IMR-90 (cell line): Measurements from ENCODE around the gene AFTPH. TPM values are rescaled to one million over a fixed set of nuclear protein-coding genes. Genes with fewer than 3 reads are reported as not detected.

Experiments
- ATAC-seq: fragments of 200-7000 bp; cut with Tn5 transposase; 2 replicates; pipeline ENCODE4 v1.9.1; 2020; ENCODE audit warnings: low read depth, mild to moderate bottlenecking, moderate library complexity
- BruUV-seq: library from RNA; stranded (reverse); fragments of 400-500 nt; replicated peaks from 2 replicates; lab custom pipeline; 2021; lab: Mats Ljungman, UMichigan
- CTCF ChIA-PET: fragments of 300-600 bp; formaldehyde crosslinking; extraction: SDS; loops from one replicate; lab custom pipeline; 2021; ENCODE audit warnings: antibody characterized with exemption; lab: Yijun Ruan, JAX
- POLR2A ChIA-PET: fragments of 300-600 bp; sonication (Branson Sonifier 250); formaldehyde crosslinking; loops from one replicate; lab custom pipeline; 2022; ENCODE audit warnings: antibody characterized with exemption; ENCODE audit not compliant: unreplicated experiment; lab: Charles Lee
- DNase-seq: peaks from one replicate; pipeline ENCODE4 v3.0.0; 2013
- H2AFZ ChIP-seq: replicated peaks from 2 replicates; pipeline ENCODE3; 2013; ENCODE audit warnings: low read length, mild to moderate bottlenecking; ENCODE audit not compliant: poor library complexity
- H2AK5ac ChIP-seq: 2 replicates; pipeline ENCODE4 v1.6.1; 2013; ENCODE audit warnings: low read depth, low read length, inconsistent platforms
- H2AK9ac ChIP-seq: replicated peaks from 2 replicates; pipeline ENCODE3; 2013; ENCODE audit warnings: mild to moderate bottlenecking, low read depth, low read length, moderate library complexity; ENCODE audit not compliant: poor library complexity
- H2BK120ac ChIP-seq: 2 replicates; pipeline ENCODE4 v1.6.1; 2013; ENCODE audit warnings: low read depth, low read length, inconsistent platforms
- H2BK15ac ChIP-seq: 3 replicates; pipeline ENCODE4 v1.6.1; 2013; ENCODE audit warnings: low read depth, low read length, inconsistent platforms
- H2BK20ac ChIP-seq: 2 replicates; pipeline ENCODE4 v1.6.1; 2013; ENCODE audit warnings: low read depth, mild to moderate bottlenecking, inconsistent platforms, low read length, moderate library complexity
- H2BK5ac ChIP-seq: 2 replicates; pipeline ENCODE4 v1.6.1; 2013; ENCODE audit warnings: mild to moderate bottlenecking, low read depth, low read length, inconsistent platforms; ENCODE audit not compliant: poor library complexity, severe bottlenecking
- H3K14ac ChIP-seq: replicated peaks from 2 replicates; pipeline ENCODE4 v1.6.1; 2013; ENCODE audit warnings: low read depth, low read length, inconsistent platforms
- H3K18ac ChIP-seq: 2 replicates; pipeline ENCODE4 v1.6.1; 2013; ENCODE audit warnings: low read depth, low read length, control low read depth
- H3K23ac ChIP-seq: 2 replicates; pipeline ENCODE4 v1.6.1; 2013; ENCODE audit warnings: low read depth, low read length, inconsistent platforms
- H3K27ac ChIP-seq: 2 replicates; pipeline ENCODE4 v1.5.1; 2013; ENCODE audit warnings: mild to moderate bottlenecking, control low read depth, low read length; ENCODE audit not compliant: insufficient read depth
- H3K27me3 ChIP-seq: 2 replicates; pipeline ENCODE4 v1.6.1; 2013; ENCODE audit warnings: low read length; ENCODE audit not compliant: control insufficient read depth, insufficient read depth
- H3K36me3 ChIP-seq: 2 replicates; pipeline ENCODE4 v1.6.1; 2013; ENCODE audit warnings: low read length, mixed read lengths; ENCODE audit not compliant: control insufficient read depth, insufficient read depth
- H3K4ac ChIP-seq: 2 replicates; pipeline ENCODE4 v1.6.1; 2013; ENCODE audit warnings: low read depth, low read length, inconsistent platforms
- H3K4me1 ChIP-seq: 2 replicates; pipeline ENCODE4 v1.6.1; 2013; ENCODE audit warnings: low read length, mixed read lengths; ENCODE audit not compliant: control insufficient read depth, insufficient read depth
- H3K4me2 ChIP-seq: 2 replicates; pipeline ENCODE4 v1.6.1; 2013; ENCODE audit warnings: low read depth, mild to moderate bottlenecking, control low read depth, low read length, moderate library complexity
- H3K4me3 ChIP-seq: 2 replicates; pipeline ENCODE4 v1.5.1; 2013; ENCODE audit warnings: low read depth, mild to moderate bottlenecking, control low read depth, low read length, moderate library complexity; ENCODE audit not compliant: insufficient read depth
- H3K56ac ChIP-seq: 2 replicates; pipeline ENCODE4 v1.6.1; 2013; ENCODE audit warnings: low read length, inconsistent platforms; ENCODE audit not compliant: insufficient read depth; ENCODE audit errors: extremely low read depth
- H3K79me1 ChIP-seq, 2 experiments: 2 replicates each; pipeline ENCODE4 v1.6.1; 2013; ENCODE audit warnings: low read length in 2 of 2, inconsistent platforms in 1 of 2, low read depth in 1 of 2
- H3K9ac ChIP-seq: 2 replicates; pipeline ENCODE4 v1.6.1; 2013; ENCODE audit warnings: low read depth, low read length, control low read depth
- H3K9me1 ChIP-seq: 2 replicates; pipeline ENCODE4 v1.6.1; 2013; ENCODE audit warnings: low read length, inconsistent platforms; ENCODE audit not compliant: insufficient read depth
- H3K9me3 ChIP-seq: 2 replicates; pipeline ENCODE4 v1.6.1; 2013; ENCODE audit warnings: low read length; ENCODE audit not compliant: control insufficient read depth, insufficient read depth
- H4K20me1 ChIP-seq: 2 replicates; pipeline ENCODE4 v1.6.1; 2013; ENCODE audit warnings: low read length, inconsistent platforms; ENCODE audit not compliant: insufficient read depth
- H4K5ac ChIP-seq: 2 replicates; pipeline ENCODE4 v1.6.1; 2013; ENCODE audit warnings: mild to moderate bottlenecking, low read depth, low read length, control low read depth
- H4K8ac ChIP-seq, 2 experiments: 2 replicates each; pipeline ENCODE4 v1.6.1; 2013; ENCODE audit warnings: low read depth in 2 of 2, low read length in 2 of 2, control low read depth in 1 of 2, inconsistent platforms in 1 of 2
- H4K91ac ChIP-seq: 2 replicates; pipeline ENCODE4 v1.6.1; 2013; ENCODE audit warnings: low read depth, low read length, inconsistent platforms; ENCODE audit not compliant: insufficient read depth
- BHLHE40 ChIP-seq: fragments of 150-350 bp; IDR thresholded peaks from 2 replicates; pipeline ENCODE4 v1.6.1; 2016; ENCODE audit warnings: mild to moderate bottlenecking, low read depth, low read length
- CHD1 ChIP-seq: IDR thresholded peaks from 2 replicates; pipeline ENCODE4 v1.6.1; 2012; ENCODE audit warnings: low read depth, low read length, improper control_type of control experiment
- CTCF ChIP-seq: conservative IDR thresholded peaks from 2 replicates; pipeline ENCODE4 v1.5.1; 2012; ENCODE audit warnings: mild to moderate bottlenecking, low read depth, low read length, improper control_type of control experiment
- FOS ChIP-seq: fragments of 150-350 bp; IDR thresholded peaks from 2 replicates; pipeline ENCODE4 v1.6.1; 2016; ENCODE audit warnings: low read depth, low read length
- MAFK ChIP-seq: IDR thresholded peaks from 2 replicates; pipeline ENCODE4 v1.6.1; 2012; ENCODE audit warnings: low read depth, low read length, improper control_type of control experiment
- MAZ ChIP-seq: IDR thresholded peaks from 2 replicates; pipeline ENCODE4 v1.6.1; 2012; ENCODE audit warnings: low read depth, mild to moderate bottlenecking, low read length, improper control_type of control experiment, moderate library complexity, borderline replicate concordance
- NFE2L2 ChIP-seq: fragments of 150-350 bp; IDR thresholded peaks from 2 replicates; pipeline ENCODE4 v1.6.1; 2016; ENCODE audit warnings: low read depth, mild to moderate bottlenecking, low read length
- WGBS, 2 experiments: methylation state at CpG; one replicate each; pipeline versions ENCODE4 v1.1.5 to v1.1.7; 2013; ENCODE audit warnings: missing lambda C conversion rate in 2 of 2; ENCODE audit not compliant: insufficient read length in 1 of 2; ENCODE audit errors: extremely low coverage in 2 of 2; 5-methylcytosine and 5-hydroxymethylcytosine counted together
- dilution Hi-C: fragments of 300-500 bp; cut with HindIII; formaldehyde crosslinking; loops from one replicate; pipeline ENCODE4 v1.14.3; 2018; ENCODE audit warnings: low sequenced_read_pairs; ENCODE audit not compliant: unreplicated experiment
- in situ Hi-C: fragments of 300-500 bp; cut with MboI; formaldehyde crosslinking; loops from 3 replicates; pipeline ENCODE4 v1.14.3; 2019; ENCODE audit warnings: low sequenced_read_pairs, inconsistent platforms, mixed read lengths
- intact Hi-C: fragments of 100-400 bp; cut with micrococcal nuclease; formaldehyde crosslinking; loops from 2 replicates; pipeline ENCODE4 v1.10.0; 2022
- polyA plus RNA-seq, 3 experiments: library from polyadenylated mRNA; depleted of rRNA; stranded (reverse); fragments of >200 nt; gene quantifications; 2 replicates each; pipeline ENCODE4 v1.2.3, GENCODE V29; 2012; ENCODE audit warnings: low replicate concordance in 1 of 3
- total RNA-seq: library from RNA; depleted of rRNA; stranded (reverse); fragments of >200 nt; gene quantifications from 2 replicates; pipeline ENCODE4 v1.2.3, GENCODE V29; 2012
- TF ChIP-seq, protein P1 (sequence below): fragments of 150-350 bp; IDR thresholded peaks from 2 replicates; pipeline ENCODE4 v1.6.1; 2016; ENCODE audit warnings: low read depth, mild to moderate bottlenecking, low read length, moderate library complexity, borderline replicate concordance
- TF ChIP-seq, protein P2 (sequence below): fragments of 150-350 bp; IDR thresholded peaks from 2 replicates; pipeline ENCODE4 v1.6.1; 2017; ENCODE audit warnings: mild to moderate bottlenecking, antibody characterized with exemption, low read length, low read depth

The AFTPH gene
- total and polyA plus RNA-seq, 2 of the 4 experiments (the other 2 are of a cell fraction), result 9.4 to 19.9 TPM

GRCh38 chr2:64640153-64641044 is 116.3 kb downstream of the AFTPH start (continued):
- TF ChIP-seq, protein P1, sequence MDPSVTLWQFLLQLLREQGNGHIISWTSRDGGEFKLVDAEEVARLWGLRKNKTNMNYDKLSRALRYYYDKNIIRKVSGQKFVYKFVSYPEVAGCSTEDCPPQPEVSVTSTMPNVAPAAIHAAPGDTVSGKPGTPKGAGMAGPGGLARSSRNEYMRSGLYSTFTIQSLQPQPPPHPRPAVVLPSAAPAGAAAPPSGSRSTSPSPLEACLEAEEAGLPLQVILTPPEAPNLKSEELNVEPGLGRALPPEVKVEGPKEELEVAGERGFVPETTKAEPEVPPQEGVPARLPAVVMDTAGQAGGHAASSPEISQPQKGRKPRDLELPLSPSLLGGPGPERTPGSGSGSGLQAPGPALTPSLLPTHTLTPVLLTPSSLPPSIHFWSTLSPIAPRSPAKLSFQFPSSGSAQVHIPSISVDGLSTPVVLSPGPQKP, result no peak

DNA sequence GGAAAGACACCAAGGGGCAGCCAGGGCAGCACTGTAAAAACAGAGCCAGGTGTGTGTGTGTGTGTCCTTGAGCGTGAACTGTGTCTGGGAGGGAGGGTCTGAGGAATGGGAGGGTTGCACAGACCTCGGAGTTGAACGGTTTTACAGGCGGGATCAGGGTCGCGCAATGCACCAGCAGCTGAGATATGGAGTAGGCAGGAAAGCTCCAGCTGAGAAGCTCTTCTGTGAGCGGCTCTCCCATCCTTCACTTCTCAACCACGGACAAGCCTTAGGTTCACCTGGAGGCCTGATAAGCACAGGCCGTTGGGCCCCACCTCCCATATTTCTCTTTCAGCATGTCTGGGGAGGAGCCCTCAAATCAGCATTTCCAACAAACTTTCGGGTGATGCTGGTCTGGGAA is 117.5 kb downstream of the AFTPH start:
- in situ Hi-C loops, result no loop called here
- H4K20me1 ChIP-seq, result peaks cover 72% of the 10 kb centered on the region
- H2BK120ac ChIP-seq, result no peak overlapping the region
- no peak overlapping the region; the same call in 1 of the 2 replicates for H4K5ac ChIP-seq
- peaks cover 34 to 78% of the 10 kb centered on the region in 2 experiments for H3K79me1 ChIP-seq
- no peak overlapping the region for H2AK5ac ChIP-seq
- no peak overlapping the region for H3K23ac ChIP-seq
- no peak overlapping the region for H3K14ac ChIP-seq
- peaks cover 24% of the 10 kb centered on the region for H3K9me1 ChIP-seq
- no peaks in the 10 kb centered on the region for H3K9me3 ChIP-seq
- H3K4me3 ChIP-seq, result no peak overlapping the region
- H3K27ac ChIP-seq, result no peak overlapping the region
- no peak for DNase-seq
- no peak overlapping the region for H3K9ac ChIP-seq
- ChIA-PET CTCF (interaction anchor here (0.6 kb wide), 1 partner anchor 19 kb away, joined by 3 read pairs; no protein-coding TSS in a partner anchor), POLR2A (interaction anchor here (0.6 kb wide), 1 partner anchor 11 kb away, joined by 3 read pairs; no protein-coding TSS in a partner anchor)
- no peak for ATAC-seq
- H3K4me1 ChIP-seq, result peaks cover 15% of the 10 kb centered on the region
- no peak overlapping the region for H3K4ac ChIP-seq
- no peak overlapping the region for H4K8ac ChIP-seq
- no peaks in the 10 kb centered on the region for H3K36me3 ChIP-seq
- H3K4me2 ChIP-seq, result no peak overlapping the region
- H3K18ac ChIP-seq, result no peak overlapping the region
- no peak overlapping the region for H3K56ac ChIP-seq
- intact Hi-C loops, result loop anchor here (10.0 kb wide), 1 partner anchor 403 kb away; no protein-coding TSS in a partner anchor
- H2BK20ac ChIP-seq, result no peak overlapping the region
- H2BK5ac ChIP-seq, result no peak overlapping the region
- no peak overlapping the region for H2AFZ ChIP-seq
- no peak overlapping the region for H2BK15ac ChIP-seq
- no peaks in the 10 kb centered on the region for H3K27me3 ChIP-seq
- no peak overlapping the region for H4K91ac ChIP-seq
- BruUV-seq, result no TSS peak
- H2AK9ac ChIP-seq, result no peak overlapping the region
- dilution Hi-C loops, result no loop called here
- 100% methylated on average over 1 of the region's 10 CpGs; no CpG with 5 or more reads in 1 of the 2 experiments for WGBS, 2 experiments
- TF ChIP-seq, protein P1, result no peak
- no peak for TF ChIP-seq MAFK
- no peak for TF ChIP-seq FOS
- TF ChIP-seq MAZ, result no peak
- no peak for TF ChIP-seq NFE2L2
- TF ChIP-seq, protein P2, sequence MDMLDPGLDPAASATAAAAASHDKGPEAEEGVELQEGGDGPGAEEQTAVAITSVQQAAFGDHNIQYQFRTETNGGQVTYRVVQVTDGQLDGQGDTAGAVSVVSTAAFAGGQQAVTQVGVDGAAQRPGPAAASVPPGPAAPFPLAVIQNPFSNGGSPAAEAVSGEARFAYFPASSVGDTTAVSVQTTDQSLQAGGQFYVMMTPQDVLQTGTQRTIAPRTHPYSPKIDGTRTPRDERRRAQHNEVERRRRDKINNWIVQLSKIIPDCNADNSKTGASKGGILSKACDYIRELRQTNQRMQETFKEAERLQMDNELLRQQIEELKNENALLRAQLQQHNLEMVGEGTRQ, result no peak
- no peak for TF ChIP-seq CHD1
- no peak for TF ChIP-seq BHLHE40
- TF ChIP-seq CTCF, result no peak
